Stimulated activated CD8-positive, alpha-beta memory T cell treated with anti-CD3 and anti-CD28 coated beads, Interleukin-4, amount 100 ng/mL, for 4 hours (primary cell): Measurements from ENCODE around the gene PRDM9.
"Not testable (repeated sequence)": the region's sequence is repeated elsewhere in the genome, so short reads cannot be mapped to it uniquely, and the experiment has no call there.

Experiments
- DNase-seq, 2 donors: peaks; one replicate each; pipeline ENCODE4 v3.0.0-alpha.2; 2020; ENCODE audit warnings: low read depth in 2 of 2, low spot score in 1 of 2

PRDM9 gene

DNA sequence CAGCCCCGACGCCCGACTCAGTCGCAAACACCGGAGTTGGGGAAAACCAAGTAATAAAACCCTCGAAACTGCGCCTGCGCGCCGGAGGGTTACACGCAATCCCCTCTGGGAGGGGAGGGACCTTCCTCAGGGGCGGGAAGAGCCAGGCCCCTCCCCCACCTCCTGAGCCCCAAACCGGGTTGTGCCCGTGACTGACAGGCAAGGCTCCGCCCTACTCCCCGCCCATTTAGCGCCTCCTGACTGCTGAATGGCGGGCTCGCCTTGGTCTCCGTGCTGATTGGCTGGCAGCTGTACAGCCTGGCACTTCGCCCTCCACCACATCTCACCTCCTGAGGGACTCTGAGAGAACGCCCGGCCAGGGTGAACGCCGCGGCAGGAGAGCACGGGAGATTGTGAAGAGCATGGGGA lies at the start of gene PRDM9:
PRDM9 (plus strand) TSS at position 332 of the 408 bp plus-strand sequence. CDS start 1,425 bp downstream, outside the sequence.
- no peak for DNase-seq

DNA sequence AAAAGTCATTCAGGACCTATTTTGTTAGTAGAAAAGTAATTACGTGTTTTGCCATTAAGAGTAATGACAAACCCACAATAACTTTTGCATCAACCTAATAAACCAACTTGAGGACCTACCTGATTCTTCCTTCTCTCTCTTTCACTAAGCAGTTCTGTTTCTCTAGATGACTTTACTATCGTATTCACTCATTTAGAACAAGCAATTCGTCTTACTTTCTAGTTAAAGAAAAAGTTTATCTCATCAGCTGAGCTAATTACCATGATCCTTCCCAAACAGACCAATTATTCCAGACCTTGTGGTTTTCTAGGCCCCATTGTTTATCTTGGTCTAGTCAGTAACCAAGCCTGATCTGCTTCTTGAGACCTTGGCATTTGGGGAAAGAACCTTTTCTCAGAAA lies 49.6 kb upstream of the PRDM9 start:
- DNase-seq: no peak

DNA sequence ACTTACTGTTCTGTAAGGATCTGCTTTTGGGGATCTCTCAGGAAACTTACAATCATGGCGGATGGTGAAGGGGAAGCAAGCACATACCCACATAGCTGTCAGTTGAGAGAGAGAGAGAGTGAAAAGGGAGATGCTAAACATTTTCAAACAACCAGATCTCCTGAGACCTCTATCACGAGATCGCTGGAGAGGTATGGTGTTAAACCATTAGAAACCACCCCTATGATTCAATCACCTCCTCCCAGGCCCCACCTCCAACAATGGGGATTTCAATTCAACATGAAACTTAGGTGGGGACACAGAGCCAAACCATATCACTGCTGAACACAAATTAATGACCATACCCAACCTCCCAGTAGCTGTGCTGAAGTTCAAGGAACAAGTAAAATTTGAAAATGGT lies 48.2 kb upstream of the PRDM9 start:
- no peak for DNase-seq

DNA sequence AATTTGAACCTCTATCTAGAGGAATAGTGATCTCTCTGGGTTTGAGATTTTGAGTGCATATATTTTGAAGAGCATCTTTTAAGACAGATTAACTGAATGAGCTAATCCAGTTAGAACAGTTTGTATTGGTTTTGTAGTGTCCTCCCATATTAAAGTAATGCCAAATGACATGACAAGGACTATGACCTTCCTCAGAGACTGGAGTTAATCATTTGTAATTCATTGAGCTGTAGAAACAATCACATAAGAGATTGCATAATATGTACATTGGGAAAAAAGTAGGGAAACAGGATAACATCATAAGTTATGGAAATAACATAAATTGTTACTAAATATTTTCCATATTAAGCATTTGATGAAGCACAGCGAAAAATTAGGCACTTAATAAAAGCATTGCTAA lies 45.8 kb upstream of the PRDM9 start:
- no peak for DNase-seq

DNA sequence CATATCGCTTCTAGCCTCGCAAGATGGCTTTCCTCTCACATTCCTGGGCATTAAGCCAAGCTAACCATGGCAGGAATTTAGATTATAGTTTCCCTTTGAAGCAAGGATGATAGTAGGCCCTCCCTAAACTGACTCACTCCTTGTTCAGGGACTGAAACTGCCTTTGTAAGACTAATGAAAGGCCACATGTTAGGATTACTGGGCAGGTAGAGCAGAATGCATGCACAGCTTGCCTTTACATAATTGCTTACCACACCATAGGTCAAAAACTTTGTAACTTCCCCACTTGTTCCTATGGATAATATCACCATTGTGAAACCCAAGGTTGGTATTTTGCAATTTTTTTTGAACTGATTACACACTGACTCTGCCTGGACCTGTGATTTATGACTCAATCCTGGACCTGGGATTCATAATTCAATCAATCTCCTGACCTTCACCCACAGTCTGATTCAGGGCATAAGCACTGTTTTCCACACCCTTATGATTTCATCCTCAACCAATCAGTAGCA lies 41.0 kb upstream of the PRDM9 start:
- no peak for DNase-seq

DNA sequence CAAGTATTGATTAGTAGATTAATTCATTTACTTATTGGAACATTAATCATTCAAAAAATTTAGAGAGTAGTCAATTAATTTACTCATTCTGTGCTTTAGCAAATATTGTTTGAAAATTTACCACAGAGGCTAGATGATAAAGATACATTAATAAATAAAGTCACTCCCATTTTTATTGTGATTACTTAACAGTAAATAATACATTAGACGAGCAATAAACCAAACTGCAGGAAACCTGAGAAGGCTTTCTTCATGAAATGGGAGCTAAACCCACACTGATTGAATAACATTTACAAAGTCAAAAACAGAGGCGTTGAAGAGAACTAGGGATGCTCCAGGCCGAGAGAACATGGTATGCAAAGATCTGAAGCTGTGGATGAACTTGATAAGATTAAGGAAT lies 38.8 kb upstream of the PRDM9 start:
- no peak for DNase-seq

DNA sequence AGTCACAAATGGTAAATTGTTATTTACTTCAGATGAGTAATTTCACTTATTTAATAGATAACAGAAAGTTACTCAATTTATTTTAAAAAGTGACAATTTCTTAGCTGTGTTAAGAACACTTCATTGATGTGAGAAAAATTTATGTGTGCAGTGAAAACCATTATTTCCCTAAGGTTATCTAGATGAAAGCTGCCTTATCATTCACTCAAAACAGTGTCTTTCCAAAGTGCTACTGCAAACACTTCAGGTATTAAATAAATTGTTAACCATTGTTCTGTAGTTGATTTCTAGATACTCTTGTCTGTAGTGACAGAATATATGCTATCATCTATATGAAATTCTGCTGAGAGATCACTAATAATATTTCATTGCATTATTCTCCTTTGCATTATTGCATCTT lies 33.5 kb upstream of the PRDM9 start:
- DNase-seq: no peak

DNA sequence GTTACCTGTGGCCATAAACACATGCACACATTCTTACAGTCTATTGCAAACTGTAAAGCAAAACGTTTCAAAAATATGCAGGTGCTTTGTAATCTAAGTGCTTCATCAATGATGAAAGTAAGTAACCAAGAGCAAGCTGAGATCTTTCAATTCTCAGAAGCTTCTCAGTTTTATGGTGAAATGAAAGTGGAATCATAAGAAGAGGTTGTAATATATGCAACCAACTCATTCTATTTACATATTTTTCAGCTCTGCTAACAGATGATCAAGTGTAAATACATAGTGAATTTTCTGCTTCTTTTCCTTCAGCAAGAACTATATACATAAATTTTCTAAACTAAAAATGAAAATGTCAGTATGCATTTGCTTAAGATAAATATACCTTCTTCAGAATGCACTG lies 33.1 kb upstream of the PRDM9 start:
- DNase-seq: no peak

DNA sequence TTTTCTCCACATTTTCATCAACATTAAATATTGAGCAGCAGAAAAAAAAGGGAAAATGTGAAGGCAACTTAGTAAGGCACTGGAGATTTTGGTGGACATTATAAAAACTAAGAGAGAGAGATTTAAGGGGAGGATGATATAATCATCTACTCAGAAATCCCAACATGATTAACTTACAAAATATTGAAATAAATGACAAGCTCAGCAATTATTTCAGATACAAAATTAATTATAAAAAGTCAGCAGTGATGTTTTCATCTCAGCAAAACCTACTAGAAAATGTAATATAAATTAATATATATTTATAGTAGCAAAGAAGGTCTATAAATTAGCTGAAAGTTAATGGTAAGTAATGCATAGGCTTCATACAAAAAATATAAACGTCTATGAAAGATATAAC lies 30.8 kb upstream of the PRDM9 start:
- DNase-seq: no peak

DNA sequence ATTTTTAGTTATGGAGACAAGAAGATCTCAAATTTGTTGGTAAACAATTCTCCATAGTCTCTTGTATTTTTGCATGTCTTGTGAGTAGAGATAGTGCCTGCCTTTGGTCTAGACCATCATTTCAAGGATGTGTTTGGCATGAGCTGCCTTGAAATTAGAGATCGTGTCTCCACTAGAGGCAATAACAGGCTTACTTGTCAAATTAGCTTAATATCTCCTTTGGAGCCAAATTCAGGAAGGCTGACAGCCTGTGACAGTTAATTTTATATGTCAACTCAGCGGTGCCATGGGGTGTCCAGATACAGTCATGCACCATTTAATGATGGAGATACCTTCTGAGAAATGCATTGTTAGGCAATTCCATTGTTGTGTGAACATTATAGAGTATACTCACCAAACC lies 24.8 kb upstream of the PRDM9 start:
- no peak for DNase-seq

DNA sequence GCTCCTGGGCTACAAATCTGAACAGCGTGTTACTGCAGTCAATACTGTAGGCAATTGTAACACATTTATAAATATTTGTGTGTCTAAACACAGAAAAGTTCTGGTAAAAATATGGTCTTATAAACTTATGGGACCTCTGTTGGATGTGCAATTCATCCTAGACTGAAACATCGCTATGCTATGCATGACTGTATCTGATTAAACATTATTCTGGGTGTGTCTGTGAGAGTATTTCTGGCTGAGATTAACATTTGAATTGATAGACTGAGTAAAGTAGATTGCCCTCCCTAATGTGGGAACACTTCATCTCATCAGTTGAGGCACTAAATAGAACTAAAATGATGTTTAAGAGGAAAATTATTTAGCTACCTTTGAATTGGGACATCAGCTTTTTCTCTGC lies 24.3 kb upstream of the PRDM9 start:
- DNase-seq: no peak

DNA sequence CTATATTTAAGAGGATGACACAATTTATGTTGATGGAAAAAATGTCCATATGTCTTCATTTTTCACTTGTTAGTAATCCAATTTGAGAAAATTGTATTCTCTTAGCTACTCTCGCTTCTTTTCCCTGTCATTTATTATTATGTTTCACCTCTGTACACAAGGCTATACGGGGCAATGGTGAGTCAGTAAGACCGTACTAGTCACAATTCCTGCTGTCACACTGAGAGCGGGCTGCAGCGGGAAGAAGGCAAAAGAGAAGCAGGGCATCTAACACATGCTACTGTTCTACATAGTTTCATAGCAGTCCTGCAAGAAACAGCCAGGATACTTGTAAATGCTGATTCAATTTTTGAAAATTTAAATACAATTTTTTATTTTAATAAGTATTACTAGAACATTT lies 23.3 kb upstream of the PRDM9 start:
- DNase-seq: no peak

DNA sequence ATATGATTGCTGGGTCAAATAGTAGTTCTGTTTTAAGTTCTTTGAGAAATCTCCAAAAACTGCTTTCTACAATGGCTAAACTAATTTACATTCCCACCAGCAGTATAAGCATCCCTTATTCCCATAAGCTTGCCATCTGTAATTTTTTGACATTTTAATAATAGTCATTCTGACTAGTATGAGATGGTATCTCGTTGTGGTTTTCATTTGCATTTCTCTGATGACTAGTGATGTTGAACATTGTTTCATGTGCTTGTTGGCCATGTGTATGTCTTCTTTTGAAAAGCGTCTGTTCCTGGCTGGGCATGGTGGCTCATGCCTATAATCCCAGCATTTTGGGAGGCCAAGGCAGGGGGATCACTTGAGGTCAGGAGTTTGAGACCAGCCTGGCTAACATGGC lies 21.2 kb upstream of the PRDM9 start:
- DNase-seq: not testable (repeated sequence)

DNA sequence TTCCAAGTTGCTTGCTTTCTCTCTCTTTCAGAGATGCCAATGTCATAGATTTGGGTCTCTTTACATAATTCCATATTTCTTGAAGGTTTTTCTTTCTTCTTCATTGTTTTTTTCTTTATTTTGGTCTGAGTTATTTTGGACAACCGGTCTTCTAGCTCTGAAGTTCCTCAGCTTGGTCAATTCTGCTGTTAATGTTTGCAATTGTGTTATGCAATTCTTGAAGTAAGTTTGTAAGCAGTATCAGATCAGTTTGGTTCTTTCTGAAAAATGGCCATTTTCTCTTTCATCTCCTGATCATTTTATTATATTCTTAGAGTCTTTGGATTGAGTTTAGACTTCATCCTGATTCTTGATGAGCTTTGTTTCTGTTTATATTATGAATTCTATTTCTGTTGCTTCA lies 16.4 kb upstream of the PRDM9 start:
- DNase-seq: no peak

DNA sequence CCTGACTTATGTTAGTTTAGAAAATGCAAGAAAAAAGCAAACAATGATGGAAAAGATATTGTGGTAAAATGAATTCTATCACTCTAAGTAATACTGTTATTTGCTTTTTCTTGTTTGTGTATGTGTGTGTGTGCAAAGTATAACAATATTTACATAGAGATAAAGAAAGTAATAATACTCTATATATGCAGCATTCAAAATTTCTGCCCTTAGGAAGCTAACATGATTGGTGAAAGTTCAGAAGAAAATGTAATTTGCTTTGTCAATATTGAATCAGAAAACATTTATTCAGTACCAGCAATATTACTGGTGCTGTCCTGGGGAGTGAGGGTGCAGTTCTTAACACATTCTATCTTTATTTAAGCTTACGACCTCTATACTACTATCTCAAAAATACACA lies 12.9 kb upstream of the PRDM9 start:
- DNase-seq: no peak

DNA sequence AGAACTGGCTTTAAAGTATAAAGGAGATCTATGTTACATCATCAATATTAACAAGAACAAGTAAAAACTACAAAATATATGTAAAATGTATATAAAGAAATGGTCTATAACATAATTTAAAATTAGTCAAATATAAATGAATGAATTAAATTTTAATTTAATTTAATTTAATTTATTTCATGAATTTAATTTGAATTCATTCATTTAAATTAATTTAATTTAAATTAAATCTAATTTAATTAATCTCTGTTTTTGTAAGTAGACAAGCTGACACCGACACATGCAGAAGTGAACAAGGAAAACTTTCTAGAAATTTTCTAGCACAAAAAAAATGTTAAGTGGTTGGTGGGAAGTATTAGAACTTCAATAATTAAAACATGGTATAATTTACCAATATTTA lies 10.8 kb upstream of the PRDM9 start:
- DNase-seq: no peak

DNA sequence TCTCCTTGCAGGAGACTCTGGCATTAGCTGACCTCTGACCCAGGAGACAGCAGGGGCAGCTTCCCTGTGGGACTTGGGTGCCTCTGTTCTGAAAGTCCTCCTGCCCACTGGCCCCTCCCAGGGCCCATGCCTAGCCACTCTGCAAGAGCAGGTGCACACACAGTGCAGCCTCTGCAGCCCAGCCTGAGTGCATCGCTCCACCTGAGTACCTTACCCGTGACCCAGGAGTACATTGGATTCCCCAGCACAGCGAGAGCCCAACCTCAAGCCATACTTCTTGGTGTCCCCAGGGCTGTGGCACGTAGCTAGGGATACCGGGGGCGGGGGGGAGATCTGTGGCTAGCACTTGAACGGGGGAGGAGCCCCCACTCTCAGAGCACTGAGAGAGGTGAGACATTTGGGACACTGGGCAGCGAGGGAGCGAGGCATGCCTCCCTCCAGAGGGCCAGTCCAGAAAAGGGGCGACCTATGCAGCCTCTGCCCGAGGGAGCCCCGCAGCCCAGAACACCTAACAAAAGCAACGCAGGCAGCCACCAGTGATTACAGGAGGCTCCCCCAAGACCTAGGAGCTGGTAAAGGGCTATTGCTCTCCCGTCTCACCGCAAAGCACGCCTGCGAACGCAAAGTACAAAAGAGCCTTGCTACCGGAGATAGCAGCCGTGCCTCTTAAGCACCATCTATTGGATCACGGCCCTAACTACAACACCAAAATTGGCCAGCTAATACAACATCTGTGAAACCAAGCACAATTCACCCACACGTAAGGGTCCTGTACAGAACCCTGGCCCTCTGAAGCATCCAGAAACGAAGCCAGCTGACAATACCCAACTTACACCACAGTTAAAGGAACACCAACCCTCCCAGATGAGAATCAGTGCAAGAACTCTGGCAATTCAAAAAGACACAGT lies 826 bp upstream of the PRDM9 start:
- DNase-seq: no peak

DNA sequence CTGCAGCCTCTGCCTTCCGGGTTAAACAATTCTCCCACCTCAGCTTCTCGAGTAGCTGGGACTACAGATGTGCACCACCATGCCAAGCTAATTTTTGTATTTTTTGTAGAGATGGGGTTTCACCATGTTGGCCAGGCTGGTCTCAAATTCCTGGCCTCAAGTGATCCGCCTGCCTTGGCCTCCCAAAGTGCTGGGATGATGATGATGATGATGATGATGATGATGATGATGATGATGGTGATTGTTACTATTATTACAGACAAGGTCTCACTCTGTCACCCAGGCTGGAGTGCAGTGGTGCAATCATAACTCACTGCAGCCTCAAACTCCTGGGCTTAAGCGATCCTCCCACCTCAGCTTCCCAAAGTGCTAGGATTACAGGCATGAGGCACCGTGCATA lies 3.0 kb downstream of the PRDM9 start:
- DNase-seq: not testable (repeated sequence)

DNA sequence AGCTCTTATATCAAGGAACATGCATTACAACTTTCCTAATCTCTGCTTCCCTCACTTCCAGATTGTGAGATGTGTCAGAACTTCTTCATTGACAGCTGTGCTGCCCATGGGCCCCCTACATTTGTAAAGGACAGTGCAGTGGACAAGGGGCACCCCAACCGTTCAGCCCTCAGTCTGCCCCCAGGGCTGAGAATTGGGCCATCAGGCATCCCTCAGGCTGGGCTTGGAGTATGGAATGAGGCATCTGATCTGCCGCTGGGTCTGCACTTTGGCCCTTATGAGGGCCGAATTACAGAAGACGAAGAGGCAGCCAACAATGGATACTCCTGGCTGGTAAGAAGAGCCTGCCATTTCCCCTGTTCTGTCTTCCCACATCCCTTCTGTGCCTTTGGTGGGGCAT lies 15.1 kb downstream of the PRDM9 start:
- DNase-seq: no peak

DNA sequence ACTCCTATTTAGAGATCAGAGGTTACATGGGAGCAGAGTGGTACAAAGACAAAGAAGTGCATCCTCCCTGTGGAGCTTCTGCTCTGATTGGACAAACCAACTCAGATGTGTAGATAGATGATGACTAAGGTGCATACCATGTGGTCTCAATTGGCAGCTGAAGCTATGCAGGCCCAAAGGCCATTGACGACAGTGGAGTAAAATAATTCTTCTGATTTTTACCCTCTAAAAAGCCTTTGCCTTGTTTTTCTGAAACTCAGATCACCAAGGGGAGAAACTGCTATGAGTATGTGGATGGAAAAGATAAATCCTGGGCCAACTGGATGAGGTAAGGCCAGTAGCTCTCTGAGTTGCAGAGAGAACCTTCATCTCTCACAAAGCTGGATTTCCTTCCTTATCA lies 15.6 kb downstream of the PRDM9 start:
- no peak for DNase-seq

DNA sequence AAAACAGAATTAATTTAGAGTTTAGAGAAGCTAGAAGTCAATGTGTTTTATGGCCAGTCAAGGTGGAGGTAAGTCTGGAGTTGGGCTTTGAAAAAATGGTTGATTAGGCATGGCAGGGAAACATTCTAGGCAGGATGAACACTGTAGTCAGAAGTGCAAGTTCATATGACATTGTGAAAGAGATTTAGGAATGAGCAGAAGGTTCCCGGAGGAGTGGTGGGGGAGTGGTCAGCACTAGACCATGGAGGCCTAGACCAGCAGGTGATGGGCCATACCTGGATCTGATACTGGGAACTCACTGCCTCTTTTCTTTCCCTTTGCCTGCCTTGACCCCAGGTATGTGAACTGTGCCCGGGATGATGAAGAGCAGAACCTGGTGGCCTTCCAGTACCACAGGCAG lies 16.6 kb downstream of the PRDM9 start:
- no peak for DNase-seq

DNA sequence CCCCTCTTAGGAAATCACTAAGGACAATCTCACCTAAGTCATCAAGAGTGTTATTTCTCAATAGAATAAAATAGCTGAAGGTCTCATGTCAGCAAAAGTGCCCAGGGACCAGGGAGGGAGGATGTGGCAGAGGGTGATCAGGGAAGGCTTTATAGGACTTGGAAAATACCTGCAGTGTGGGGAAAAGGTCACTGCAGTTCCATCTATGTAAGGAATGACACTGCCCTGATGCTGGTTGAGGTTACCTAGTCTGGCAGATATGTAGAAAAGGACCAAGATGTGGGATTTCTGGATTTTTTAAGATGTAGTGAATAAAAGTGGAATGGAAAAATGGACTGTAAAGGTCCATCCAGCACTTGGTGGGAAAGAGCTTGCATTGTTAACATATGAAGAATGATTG lies 18.3 kb downstream of the PRDM9 start:
- no peak for DNase-seq

DNA sequence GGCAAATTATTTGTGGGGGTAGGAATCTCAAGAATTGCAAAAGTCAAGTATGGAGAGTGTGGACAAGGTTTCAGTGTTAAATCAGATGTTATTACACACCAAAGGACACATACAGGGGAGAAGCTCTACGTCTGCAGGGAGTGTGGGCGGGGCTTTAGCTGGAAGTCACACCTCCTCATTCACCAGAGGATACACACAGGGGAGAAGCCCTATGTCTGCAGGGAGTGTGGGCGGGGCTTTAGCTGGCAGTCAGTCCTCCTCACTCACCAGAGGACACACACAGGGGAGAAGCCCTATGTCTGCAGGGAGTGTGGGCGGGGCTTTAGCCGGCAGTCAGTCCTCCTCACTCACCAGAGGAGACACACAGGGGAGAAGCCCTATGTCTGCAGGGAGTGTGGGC lies 19.2 kb downstream of the PRDM9 start:
- not testable (repeated sequence) for DNase-seq
